SK-N-MC (cell line): ENCODE data around the gene ZDHHC22.

ENCODE experiments used
- DNase-seq: peaks from one replicate; pipeline ENCODE4 v3.0.0-alpha.2; 2011; ENCODE audit warnings: low read depth, low spot score
- H3K27ac ChIP-seq: fragments of 200-600 bp; sonication (generic); 2 replicates; pipeline ENCODE4 v1.5.1; 2016; ENCODE audit warnings: mixed run types
- H3K36me3 ChIP-seq: fragments of 200-600 bp; sonication (generic); 2 replicates; pipeline ENCODE4 v1.6.1; 2017; ENCODE audit warnings: antibody characterized with exemption, low read length, mixed read lengths; ENCODE audit not compliant: insufficient read depth
- H3K4me3 ChIP-seq: fragments of 200-600 bp; sonication (generic); 2 replicates; pipeline ENCODE4 v1.5.1; 2016
- H3K9ac ChIP-seq: fragments of 200-600 bp; sonication (generic); 2 replicates; pipeline ENCODE4 v1.8.0; 2017; ENCODE audit warnings: mixed run types, mixed read lengths; ENCODE audit not compliant: insufficient read length
- H3K9me3 ChIP-seq: fragments of 200-600 bp; sonication (generic); 2 replicates; pipeline ENCODE4 v1.6.1; 2017; ENCODE audit warnings: low read depth, mild to moderate bottlenecking, antibody characterized with exemption, low read length, moderate library complexity, mixed read lengths
- EZH2 ChIP-seq: fragments of 200-600 bp; sonication (generic); IDR thresholded peaks from one replicate; pipeline ENCODE4 v1.6.1; 2017; ENCODE audit warnings: antibody characterized with exemption
- FOXP2 ChIP-seq: optimal IDR thresholded peaks from 2 replicates; pipeline ENCODE3; 2011; ENCODE audit warnings: mild to moderate bottlenecking, moderate library complexity; ENCODE audit not compliant: insufficient read depth; ENCODE audit errors: extremely low read length, control extremely low read depth
- POLR2AphosphoS5 ChIP-seq: IDR thresholded peaks from 2 replicates; pipeline ENCODE4 v1.6.1; 2012; ENCODE audit warnings: mild to moderate bottlenecking, low read depth, low read length, borderline replicate concordance

Gene ZDHHC22

GRCh38 chr14:77097700-77098528 lies 43.7 kb downstream of the ZDHHC22 start, which contains the start of gene CIPC:
CIPC (plus strand) TSS chr14:77098258; CDS start chr14:77105709, 7,451 bp downstream.
- Histone ChIP-seq H3K27ac (peak within 1 kb of the TSS; percentile 67), H3K9ac (peak within 1 kb of the TSS; percentile 95), H3K9me3 (no peaks in the 10 kb centered on the region), H3K36me3 (no peaks in the 10 kb centered on the region), H3K4me3 (peak within 1 kb of the TSS; percentile 93)
- TF ChIP-seq EZH2 (no peak), FOXP2 (peak; percentile 55), POLR2AphosphoS5 (peak; percentile 75)
- peak; percentile 87 for DNase-seq

GRCh38 chr14:77097006-77097699 lies 44.4 kb downstream of the ZDHHC22 start:
- no peaks in the 10 kb centered on the region for H3K9me3 ChIP-seq
- H3K4me3 ChIP-seq: peak overlapping the region; percentile 93
- peak overlapping the region; percentile 67 for H3K27ac ChIP-seq
- TF ChIP-seq EZH2 (no peak), FOXP2 (no peak), POLR2AphosphoS5 (no peak)
- H3K36me3 ChIP-seq: no peaks in the 10 kb centered on the region
- no peak for DNase-seq
- H3K9ac ChIP-seq: peak overlapping the region; percentile 95

DNA sequence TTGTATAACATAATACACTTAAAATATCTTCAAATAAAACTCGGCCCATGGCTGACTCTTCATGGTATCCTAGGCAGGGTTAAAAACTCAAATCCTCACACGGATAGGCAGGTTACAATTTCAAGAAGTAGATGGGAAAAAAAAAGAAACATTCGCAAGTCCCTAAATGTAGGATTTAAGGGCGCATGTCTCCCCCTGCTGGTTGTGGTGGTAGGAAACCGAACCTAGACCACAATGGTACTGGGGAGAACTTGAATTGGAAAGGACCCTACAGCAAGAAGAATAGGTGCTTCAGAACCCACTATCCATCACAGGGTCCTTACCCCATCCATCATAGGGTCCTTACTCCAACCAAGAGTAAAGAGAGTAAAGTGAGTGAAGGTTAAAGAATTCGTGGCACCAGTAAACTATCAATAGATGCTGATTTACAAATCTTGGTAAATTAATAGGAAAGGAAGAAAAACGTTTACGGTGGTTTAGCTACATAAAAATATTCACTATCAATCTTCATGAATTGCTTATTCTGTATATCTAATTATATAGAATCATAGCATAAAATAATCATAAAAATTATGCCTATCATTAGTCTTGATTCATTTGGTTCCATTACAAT lies 46.8 kb downstream of the ZDHHC22 start:
- H3K36me3 ChIP-seq: no peaks in the 10 kb centered on the region
- no peak overlapping the region for H3K4me3 ChIP-seq
- no peak for TF ChIP-seq POLR2AphosphoS5
- no peak for TF ChIP-seq FOXP2
- no peak for TF ChIP-seq EZH2
- DNase-seq: peak; percentile 63
- no peak overlapping the region for H3K27ac ChIP-seq
- H3K9me3 ChIP-seq: no peaks in the 10 kb centered on the region; the same call in 1 of the 2 replicates
- H3K9ac ChIP-seq: no peak overlapping the region

DNA sequence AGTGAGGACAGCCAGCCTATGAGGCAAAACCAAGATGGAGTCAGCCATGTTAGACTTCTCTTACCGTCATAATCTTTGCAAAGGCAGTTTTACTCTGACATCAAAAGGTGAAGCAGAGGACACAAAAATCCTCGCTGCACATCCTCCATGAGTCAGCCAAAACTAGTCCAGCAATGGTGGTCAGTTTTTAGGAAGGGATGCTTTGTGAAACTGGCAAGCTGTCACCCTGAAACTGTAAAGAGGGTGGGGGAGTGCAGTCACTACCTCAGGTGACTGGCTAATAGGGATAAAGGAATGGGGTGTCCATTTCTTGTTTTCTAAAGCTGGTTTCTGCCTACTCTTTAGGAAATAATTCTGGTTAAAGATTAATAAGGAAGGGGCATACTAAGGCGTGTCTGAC lies 48.9 kb downstream of the ZDHHC22 start:
- Histone ChIP-seq H3K4me3 (no peak overlapping the region), H3K9me3 (no peaks in the 10 kb centered on the region; the same call in 1 of the 2 replicates), H3K9ac (no peak overlapping the region), H3K27ac (no peak overlapping the region), H3K36me3 (no peaks in the 10 kb centered on the region)
- TF ChIP-seq EZH2 (no peak), POLR2AphosphoS5 (no peak), FOXP2 (no peak)
- DNase-seq: no peak

DNA sequence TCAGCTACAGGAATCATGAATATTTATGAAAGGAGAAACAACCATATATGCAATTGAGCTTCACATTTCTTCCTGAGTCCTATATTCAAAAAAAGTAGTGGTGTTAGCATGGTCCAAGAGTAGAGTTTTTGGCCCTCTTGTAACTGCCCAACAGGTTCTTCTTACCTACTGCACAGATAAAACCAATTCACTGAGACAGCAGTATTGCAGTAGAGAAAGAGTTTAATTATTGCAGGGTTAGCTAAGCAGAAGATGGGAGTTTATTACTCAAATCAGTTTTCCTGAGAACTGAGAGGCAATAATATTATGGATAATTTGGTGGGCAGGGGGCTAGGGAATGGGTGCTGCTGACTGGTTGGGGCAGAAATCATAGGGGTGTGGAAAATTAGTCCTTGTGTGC lies 50.1 kb downstream of the ZDHHC22 start:
- H3K27ac ChIP-seq: no peak overlapping the region
- no peak overlapping the region for H3K4me3 ChIP-seq
- no peak for TF ChIP-seq POLR2AphosphoS5
- TF ChIP-seq FOXP2: no peak
- TF ChIP-seq EZH2: no peak
- no peak for DNase-seq
- H3K9me3 ChIP-seq: no peaks in the 10 kb centered on the region; the same call in 1 of the 2 replicates
- H3K9ac ChIP-seq: no peak overlapping the region
- no peaks in the 10 kb centered on the region for H3K36me3 ChIP-seq

DNA sequence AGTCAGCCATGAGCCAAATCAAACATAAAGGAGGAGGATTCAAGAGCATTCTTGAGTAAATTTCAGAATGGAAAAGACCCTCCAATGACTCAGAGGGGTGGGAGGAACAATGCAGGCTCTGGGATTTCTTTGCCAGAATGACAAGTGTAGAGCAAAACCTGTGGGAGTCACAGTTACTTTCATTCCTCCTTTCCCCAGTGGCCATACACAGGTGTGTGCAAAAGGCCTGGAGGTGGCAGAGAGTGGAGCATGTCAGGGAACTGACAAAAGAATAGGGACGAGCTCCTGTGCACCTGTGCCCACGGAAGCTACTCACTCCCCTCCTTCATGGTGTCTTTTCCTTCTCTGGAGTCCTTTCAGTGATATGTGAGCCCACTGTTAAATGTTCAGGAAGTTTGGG lies 52.9 kb downstream of the ZDHHC22 start:
- no peak for DNase-seq
- Histone ChIP-seq H3K36me3 (no peaks in the 10 kb centered on the region), H3K4me3 (no peak overlapping the region), H3K9me3 (no peaks in the 10 kb centered on the region; the same call in 1 of the 2 replicates), H3K27ac (no peak overlapping the region), H3K9ac (no peak overlapping the region)
- no peak for TF ChIP-seq POLR2AphosphoS5
- TF ChIP-seq EZH2: no peak
- no peak for TF ChIP-seq FOXP2

- no peak overlapping the region for H3K27ac ChIP-seq
- H3K36me3 ChIP-seq: no peaks in the 10 kb centered on the region
- H3K9ac ChIP-seq: no peak overlapping the region
- no peak overlapping the region for H3K4me3 ChIP-seq
- no peaks in the 10 kb centered on the region; the same call in 1 of the 2 replicates for H3K9me3 ChIP-seq
- no peak for DNase-seq
- TF ChIP-seq POLR2AphosphoS5: no peak
- no peak for TF ChIP-seq FOXP2
- no peak for TF ChIP-seq EZH2
These were observed 53.4 kb downstream of the ZDHHC22 start for GRCh38 chr14:77088219-77088618.

DNA sequence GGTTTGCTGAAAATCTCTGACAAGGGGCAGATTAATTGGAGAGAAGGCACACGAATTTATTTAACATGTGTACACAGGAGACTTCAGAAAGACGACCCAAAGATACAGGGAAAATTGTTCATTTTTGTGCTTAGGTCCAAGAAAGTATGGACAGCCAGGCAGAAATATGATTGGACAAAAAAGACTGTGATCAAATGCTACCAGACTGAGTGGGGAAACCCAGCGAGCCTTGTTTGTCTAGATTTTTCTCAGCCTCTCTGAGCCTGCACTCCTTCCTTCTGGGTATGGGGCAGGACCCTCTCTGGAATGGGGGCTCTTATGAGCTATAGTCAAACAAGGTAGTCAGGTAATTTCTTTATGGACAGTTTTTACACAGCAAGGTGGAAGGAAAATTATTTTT lies 54.0 kb downstream of the ZDHHC22 start:
- Histone ChIP-seq H3K36me3 (no peaks in the 10 kb centered on the region), H3K9ac (no peak overlapping the region), H3K9me3 (no peaks in the 10 kb centered on the region; the same call in 1 of the 2 replicates), H3K4me3 (no peak overlapping the region), H3K27ac (no peak overlapping the region)
- TF ChIP-seq POLR2AphosphoS5 (no peak), EZH2 (no peak), FOXP2 (no peak)
- DNase-seq: no peak
